ENCODE results near the gene ZNF664.

Gene ZNF664

GRCh38 chr12:124044021-124044420 is 71.0 kb downstream of the ZNF664 start:
- H3K4me3 ChIP-seq (ENCODE audit: low read depth, low read length): no peak overlapping the region
- H3K23ac ChIP-seq (ENCODE audit: low read length): no peak overlapping the region
- H2AFZ ChIP-seq (ENCODE audit: insufficient read depth, low read length, poor library complexity): no peak overlapping the region
- no peaks in the 10 kb centered on the region for H3K79me1 ChIP-seq (ENCODE audit: low read length)
- no peak overlapping the region for H3K4me2 ChIP-seq (ENCODE audit: low read length)
- no peak overlapping the region for H4K91ac ChIP-seq (ENCODE audit: low read depth, low read length)
- H3K14ac ChIP-seq (ENCODE audit: low read length): no peak overlapping the region
- H2BK12ac ChIP-seq (ENCODE audit: low read length): no peak overlapping the region
- H3K9ac ChIP-seq (ENCODE audit: low read length): no peak overlapping the region
- no peak overlapping the region for H4K8ac ChIP-seq (ENCODE audit: low read depth, low read length)
- no CpG with 5 or more reads among the region's 8 CpGs for WGBS (ENCODE audit: extremely low coverage, insufficient coverage, insufficient read length)
- no peak overlapping the region for H2AK5ac ChIP-seq (ENCODE audit: low read length)
- H4K12ac ChIP-seq (ENCODE audit: low read depth, low read length): no peak overlapping the region
- H3K36me3 ChIP-seq (ENCODE audit: control insufficient read depth in 1 of 2, insufficient read depth in 2 of 2, low read length in 2 of 2): no peaks in the 10 kb centered on the region
- H3K4ac ChIP-seq (ENCODE audit: low read depth, low read length): no peak overlapping the region
- H3K4me1 ChIP-seq (ENCODE audit: control insufficient read depth in 1 of 2, insufficient read depth in 2 of 2, low read length in 2 of 2): peaks cover 7 to 12% of the 10 kb centered on the region in 2 experiments
- H3K9me3 ChIP-seq (ENCODE audit: insufficient read depth, low read depth, low read length): peaks cover 9% of the 10 kb centered on the region
- no peak overlapping the region for H3K27ac ChIP-seq (ENCODE audit: low read depth, low read length)
- no peaks in the 10 kb centered on the region for H3K79me2 ChIP-seq (ENCODE audit: control insufficient read depth, insufficient read depth, low read length, poor library complexity)
- no peak for DNase-seq
- no peak overlapping the region for H2BK120ac ChIP-seq (ENCODE audit: insufficient read depth, low read length, poor library complexity)
- H2BK5ac ChIP-seq (ENCODE audit: low read depth, low read length, poor library complexity): no peak overlapping the region
- H3K27me3 ChIP-seq (ENCODE audit: insufficient read depth, low read length): no peaks in the 10 kb centered on the region
- H3K18ac ChIP-seq (ENCODE audit: low read length): no peak overlapping the region

- no peak overlapping the region for H3K4me2 ChIP-seq (ENCODE audit: low read length)
- no peaks in the 10 kb centered on the region for H3K36me3 ChIP-seq (ENCODE audit: control insufficient read depth in 1 of 2, insufficient read depth in 2 of 2, low read length in 2 of 2)
- H3K4ac ChIP-seq (ENCODE audit: low read depth, low read length): no peak overlapping the region
- H2AK5ac ChIP-seq (ENCODE audit: low read length): no peak overlapping the region
- no peak overlapping the region for H4K12ac ChIP-seq (ENCODE audit: low read depth, low read length)
- peaks cover 12% of the 10 kb centered on the region for H3K9me3 ChIP-seq (ENCODE audit: insufficient read depth, low read depth, low read length)
- no peak overlapping the region for H2BK5ac ChIP-seq (ENCODE audit: low read depth, low read length, poor library complexity)
- no peak for DNase-seq
- no peak overlapping the region for H2AFZ ChIP-seq (ENCODE audit: insufficient read depth, low read length, poor library complexity)
- no peak overlapping the region for H3K4me3 ChIP-seq (ENCODE audit: low read depth, low read length)
- no peaks in the 10 kb centered on the region for H3K27me3 ChIP-seq (ENCODE audit: insufficient read depth, low read length)
- no peak overlapping the region for H3K23ac ChIP-seq (ENCODE audit: low read length)
- H4K8ac ChIP-seq (ENCODE audit: low read depth, low read length): no peak overlapping the region
- no peak overlapping the region for H3K27ac ChIP-seq (ENCODE audit: low read depth, low read length)
- H2BK120ac ChIP-seq (ENCODE audit: insufficient read depth, low read length, poor library complexity): no peak overlapping the region
- no peak overlapping the region for H3K14ac ChIP-seq (ENCODE audit: low read length)
- no peaks in the 10 kb centered on the region for H3K79me2 ChIP-seq (ENCODE audit: control insufficient read depth, insufficient read depth, low read length, poor library complexity)
- H4K91ac ChIP-seq (ENCODE audit: low read depth, low read length): no peak overlapping the region
- H3K9ac ChIP-seq (ENCODE audit: low read length): no peak overlapping the region
- H3K79me1 ChIP-seq (ENCODE audit: low read length): no peaks in the 10 kb centered on the region
- no peak overlapping the region for H3K18ac ChIP-seq (ENCODE audit: low read length)
- H3K4me1 ChIP-seq (ENCODE audit: control insufficient read depth in 1 of 2, insufficient read depth in 2 of 2, low read length in 2 of 2): peaks cover 7 to 12% of the 10 kb centered on the region in 2 experiments
- no peak overlapping the region for H2BK12ac ChIP-seq (ENCODE audit: low read length)
- no CpG with 5 or more reads among the region's 15 CpGs for WGBS (ENCODE audit: extremely low coverage, insufficient coverage, insufficient read length)
Measured at GRCh38 chr12:124044809-124045321, 71.8 kb downstream of the ZNF664 start.

- Histone ChIP-seq H2AK5ac (ENCODE audit: low read length) (no peak overlapping the region), H3K79me2 (ENCODE audit: control insufficient read depth, insufficient read depth, low read length, poor library complexity) (no peaks in the 10 kb centered on the region), H3K9me3 (ENCODE audit: insufficient read depth, low read depth, low read length) (peaks cover 12% of the 10 kb centered on the region), H3K27me3 (ENCODE audit: insufficient read depth, low read length) (no peaks in the 10 kb centered on the region), H2BK120ac (ENCODE audit: insufficient read depth, low read length, poor library complexity) (no peak overlapping the region), H3K27ac (ENCODE audit: low read depth, low read length) (no peak overlapping the region), H4K12ac (ENCODE audit: low read depth, low read length) (no peak overlapping the region), H2BK5ac (ENCODE audit: low read depth, low read length, poor library complexity) (no peak overlapping the region), H4K91ac (ENCODE audit: low read depth, low read length) (no peak overlapping the region), H2BK12ac (ENCODE audit: low read length) (no peak overlapping the region), H3K9ac (ENCODE audit: low read length) (no peak overlapping the region), H2AFZ (ENCODE audit: insufficient read depth, low read length, poor library complexity) (no peak overlapping the region), H3K4me3 (ENCODE audit: low read depth, low read length) (no peak overlapping the region), H3K18ac (ENCODE audit: low read length) (no peak overlapping the region), H3K36me3 (ENCODE audit: control insufficient read depth in 1 of 2, insufficient read depth in 2 of 2, low read length in 2 of 2) (no peaks in the 10 kb centered on the region), H4K8ac (ENCODE audit: low read depth, low read length) (no peak overlapping the region), H3K14ac (ENCODE audit: low read length) (no peak overlapping the region), H3K4ac (ENCODE audit: low read depth, low read length) (no peak overlapping the region), H3K23ac (ENCODE audit: low read length) (no peak overlapping the region), H3K4me2 (ENCODE audit: low read length) (no peak overlapping the region), H3K4me1 (ENCODE audit: control insufficient read depth in 1 of 2, insufficient read depth in 2 of 2, low read length in 2 of 2) (peaks cover 7 to 12% of the 10 kb centered on the region in 2 experiments), H3K79me1 (ENCODE audit: low read length) (no peaks in the 10 kb centered on the region)
- WGBS (ENCODE audit: extremely low coverage, insufficient coverage, insufficient read length): no CpG with 5 or more reads among the region's 5 CpGs
- DNase-seq: no peak
Measured at GRCh38 chr12:124045671-124046455, 72.8 kb downstream of the ZNF664 start.

GRCh38 chr12:124046456-124046740 is 73.4 kb downstream of the ZNF664 start:
- no peaks in the 10 kb centered on the region for H3K27me3 ChIP-seq (ENCODE audit: insufficient read depth, low read length)
- H3K9ac ChIP-seq (ENCODE audit: low read length): no peak overlapping the region
- no peak overlapping the region for H3K18ac ChIP-seq (ENCODE audit: low read length)
- DNase-seq: no peak
- no peak overlapping the region for H3K4me3 ChIP-seq (ENCODE audit: low read depth, low read length)
- H3K36me3 ChIP-seq (ENCODE audit: control insufficient read depth in 1 of 2, insufficient read depth in 2 of 2, low read length in 2 of 2): no peaks in the 10 kb centered on the region
- no peak overlapping the region for H3K4ac ChIP-seq (ENCODE audit: low read depth, low read length)
- no peak overlapping the region for H4K12ac ChIP-seq (ENCODE audit: low read depth, low read length)
- H2BK5ac ChIP-seq (ENCODE audit: low read depth, low read length, poor library complexity): no peak overlapping the region
- H2BK120ac ChIP-seq (ENCODE audit: insufficient read depth, low read length, poor library complexity): no peak overlapping the region
- no peak overlapping the region for H3K4me2 ChIP-seq (ENCODE audit: low read length)
- H3K14ac ChIP-seq (ENCODE audit: low read length): no peak overlapping the region
- H3K4me1 ChIP-seq (ENCODE audit: control insufficient read depth in 1 of 2, insufficient read depth in 2 of 2, low read length in 2 of 2): peaks cover 7 to 11% of the 10 kb centered on the region in 2 experiments
- H4K8ac ChIP-seq (ENCODE audit: low read depth, low read length): no peak overlapping the region
- H4K91ac ChIP-seq (ENCODE audit: low read depth, low read length): no peak overlapping the region
- H3K9me3 ChIP-seq (ENCODE audit: insufficient read depth, low read depth, low read length): peaks cover 12% of the 10 kb centered on the region
- H2BK12ac ChIP-seq (ENCODE audit: low read length): no peak overlapping the region
- H3K79me1 ChIP-seq (ENCODE audit: low read length): no peaks in the 10 kb centered on the region
- H3K23ac ChIP-seq (ENCODE audit: low read length): no peak overlapping the region
- H2AFZ ChIP-seq (ENCODE audit: insufficient read depth, low read length, poor library complexity): no peak overlapping the region
- H3K79me2 ChIP-seq (ENCODE audit: control insufficient read depth, insufficient read depth, low read length, poor library complexity): no peaks in the 10 kb centered on the region
- no peak overlapping the region for H3K27ac ChIP-seq (ENCODE audit: low read depth, low read length)
- no peak overlapping the region for H2AK5ac ChIP-seq (ENCODE audit: low read length)
